HFF-Myc (cell line): Measurements from ENCODE around the gene AGAP2.

Experiments
- DNase-seq: peaks from one replicate; pipeline ENCODE4 v3.0.0-alpha.2; 2011; ENCODE audit warnings: low read depth; ENCODE audit errors: extremely low read depth
- H3K4me3 ChIP-seq: replicated peaks from 2 replicates; pipeline ENCODE4 v1.5.1; 2011; ENCODE audit warnings: low read depth, mild to moderate bottlenecking, control low read depth, low read length
- TF ChIP-seq, protein P1 (sequence below): IDR thresholded peaks from 2 replicates; pipeline ENCODE4 v1.5.1; 2012; ENCODE audit warnings: mild to moderate bottlenecking, low read depth, low read length, control low read depth; ENCODE audit errors: missing control alignments

AGAP2 gene

DNA sequence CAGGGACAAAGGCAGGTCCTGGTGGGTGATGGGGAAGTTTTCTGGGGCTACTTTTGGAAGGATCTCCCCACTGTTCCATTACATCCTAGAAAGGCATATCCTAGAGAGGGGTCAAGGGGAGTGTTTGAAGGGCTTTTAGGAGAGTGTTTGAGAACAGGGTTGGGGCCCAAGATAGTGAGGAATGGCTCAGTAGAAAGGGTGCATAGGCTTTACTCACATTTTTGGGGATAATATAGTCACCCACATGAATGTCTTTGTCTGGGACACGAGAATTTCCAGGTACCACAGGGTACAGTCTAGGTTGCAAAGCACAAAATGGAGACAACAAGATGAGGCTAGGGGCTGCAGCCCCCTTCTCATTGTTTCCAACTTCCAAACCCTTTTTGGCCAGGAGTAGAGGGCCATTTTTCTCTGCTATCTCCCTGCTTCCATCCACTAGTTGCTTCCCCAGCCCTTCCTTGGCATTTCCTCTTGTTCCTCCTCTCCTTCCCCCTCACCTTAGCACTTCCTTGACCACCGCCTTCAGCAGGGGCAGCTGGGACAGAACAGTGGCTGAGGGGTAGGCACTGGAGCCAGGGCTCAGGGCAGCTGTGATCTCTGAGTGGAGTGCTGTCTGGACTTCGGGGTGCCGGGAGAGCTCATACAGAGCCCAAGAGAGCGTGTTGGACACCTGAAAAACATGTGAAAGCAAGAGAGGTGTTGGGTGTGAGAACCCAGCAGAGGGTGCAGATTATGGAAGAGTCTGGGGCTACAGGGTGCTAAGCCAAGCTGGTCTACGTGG lies 25.5 kb upstream of the AGAP2 start:
- TF ChIP-seq, protein P1, sequence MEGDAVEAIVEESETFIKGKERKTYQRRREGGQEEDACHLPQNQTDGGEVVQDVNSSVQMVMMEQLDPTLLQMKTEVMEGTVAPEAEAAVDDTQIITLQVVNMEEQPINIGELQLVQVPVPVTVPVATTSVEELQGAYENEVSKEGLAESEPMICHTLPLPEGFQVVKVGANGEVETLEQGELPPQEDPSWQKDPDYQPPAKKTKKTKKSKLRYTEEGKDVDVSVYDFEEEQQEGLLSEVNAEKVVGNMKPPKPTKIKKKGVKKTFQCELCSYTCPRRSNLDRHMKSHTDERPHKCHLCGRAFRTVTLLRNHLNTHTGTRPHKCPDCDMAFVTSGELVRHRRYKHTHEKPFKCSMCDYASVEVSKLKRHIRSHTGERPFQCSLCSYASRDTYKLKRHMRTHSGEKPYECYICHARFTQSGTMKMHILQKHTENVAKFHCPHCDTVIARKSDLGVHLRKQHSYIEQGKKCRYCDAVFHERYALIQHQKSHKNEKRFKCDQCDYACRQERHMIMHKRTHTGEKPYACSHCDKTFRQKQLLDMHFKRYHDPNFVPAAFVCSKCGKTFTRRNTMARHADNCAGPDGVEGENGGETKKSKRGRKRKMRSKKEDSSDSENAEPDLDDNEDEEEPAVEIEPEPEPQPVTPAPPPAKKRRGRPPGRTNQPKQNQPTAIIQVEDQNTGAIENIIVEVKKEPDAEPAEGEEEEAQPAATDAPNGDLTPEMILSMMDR: no peak
- no peak for DNase-seq
- no peak overlapping the region for H3K4me3 ChIP-seq

DNA sequence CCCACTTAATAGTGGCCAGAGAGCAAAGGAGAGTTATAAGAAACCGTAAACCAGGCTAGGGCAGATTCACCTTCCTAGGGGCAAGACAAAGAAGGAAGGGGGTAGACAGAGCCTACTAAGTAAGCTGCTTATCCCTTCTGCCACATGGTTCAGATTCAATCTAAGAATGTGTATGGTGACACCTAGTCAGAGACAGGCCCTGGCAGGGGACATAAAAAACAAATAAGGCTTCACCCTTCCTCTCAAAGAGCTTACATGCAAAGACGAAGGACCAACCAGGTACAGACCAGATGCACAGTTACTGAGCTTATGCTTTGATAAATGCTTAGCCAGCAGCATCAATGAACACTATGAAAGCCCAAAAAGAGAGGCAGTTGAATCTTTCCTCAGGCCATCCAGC lies 23.9 kb upstream of the AGAP2 start:
- TF ChIP-seq, protein P1: no peak
- no peak for DNase-seq
- no peak overlapping the region for H3K4me3 ChIP-seq

DNA sequence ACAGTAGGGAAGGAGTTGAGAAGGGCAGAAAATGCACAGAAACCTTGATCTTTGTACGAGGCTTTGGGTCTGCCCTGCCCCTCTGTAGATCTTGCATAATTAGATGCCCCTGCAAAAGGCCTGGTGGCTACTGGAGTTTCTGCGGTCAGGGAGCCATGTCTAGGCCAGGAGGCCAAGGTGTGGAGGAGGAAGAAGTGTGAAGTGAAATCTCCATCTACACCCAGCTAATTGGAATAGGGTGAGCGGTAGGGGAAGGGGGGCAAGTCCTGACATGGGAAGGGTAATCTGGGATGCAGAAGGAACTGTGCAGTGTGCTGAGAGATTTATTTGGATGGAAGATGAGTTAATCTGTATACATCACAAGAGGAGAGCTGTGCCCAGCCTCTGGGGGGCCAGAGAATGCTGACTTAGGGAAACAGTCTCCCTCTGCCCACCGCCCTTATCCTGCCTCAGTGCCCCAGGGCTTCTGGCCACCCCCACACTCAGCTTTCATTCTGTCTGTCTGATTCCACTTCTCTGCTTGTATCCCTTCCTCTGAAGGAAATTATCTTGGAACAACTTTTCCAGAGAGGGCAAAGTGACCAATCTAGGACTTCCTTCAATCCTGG lies 23.0 kb upstream of the AGAP2 start:
- no peak overlapping the region for H3K4me3 ChIP-seq
- TF ChIP-seq, protein P1: no peak
- DNase-seq: no peak

DNA sequence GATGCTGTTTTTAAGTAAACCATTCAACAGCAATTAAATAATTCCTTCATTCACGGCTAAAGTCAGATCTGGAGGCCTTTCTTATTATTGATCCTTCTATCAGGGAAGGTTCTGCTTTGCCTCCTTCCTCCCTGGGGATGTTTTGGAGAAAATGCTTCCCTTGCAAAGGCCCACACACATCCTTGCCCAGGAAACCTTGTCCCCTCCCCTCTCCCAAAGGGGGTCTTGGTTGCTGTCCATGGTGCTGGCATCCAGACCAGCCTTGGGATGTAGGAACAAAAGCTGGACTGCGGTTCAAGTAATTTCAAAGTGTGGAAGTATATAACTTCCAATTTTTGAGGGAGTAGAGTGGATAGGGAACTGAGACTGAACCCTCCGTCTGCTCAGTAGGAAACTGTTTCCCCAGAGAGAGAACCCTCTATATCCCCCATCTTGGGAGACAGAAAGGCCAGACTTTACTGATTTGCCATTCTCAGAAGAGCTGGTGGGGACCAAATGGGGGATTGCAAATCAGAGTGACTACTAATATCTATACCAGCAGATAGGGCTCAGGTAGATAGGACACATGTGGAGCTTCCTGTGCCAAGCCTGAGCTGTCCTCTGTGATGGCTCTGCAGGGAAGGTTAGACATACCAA lies 21.9 kb upstream of the AGAP2 start:
- TF ChIP-seq, protein P1: no peak
- H3K4me3 ChIP-seq: no peak overlapping the region
- DNase-seq: no peak

DNA sequence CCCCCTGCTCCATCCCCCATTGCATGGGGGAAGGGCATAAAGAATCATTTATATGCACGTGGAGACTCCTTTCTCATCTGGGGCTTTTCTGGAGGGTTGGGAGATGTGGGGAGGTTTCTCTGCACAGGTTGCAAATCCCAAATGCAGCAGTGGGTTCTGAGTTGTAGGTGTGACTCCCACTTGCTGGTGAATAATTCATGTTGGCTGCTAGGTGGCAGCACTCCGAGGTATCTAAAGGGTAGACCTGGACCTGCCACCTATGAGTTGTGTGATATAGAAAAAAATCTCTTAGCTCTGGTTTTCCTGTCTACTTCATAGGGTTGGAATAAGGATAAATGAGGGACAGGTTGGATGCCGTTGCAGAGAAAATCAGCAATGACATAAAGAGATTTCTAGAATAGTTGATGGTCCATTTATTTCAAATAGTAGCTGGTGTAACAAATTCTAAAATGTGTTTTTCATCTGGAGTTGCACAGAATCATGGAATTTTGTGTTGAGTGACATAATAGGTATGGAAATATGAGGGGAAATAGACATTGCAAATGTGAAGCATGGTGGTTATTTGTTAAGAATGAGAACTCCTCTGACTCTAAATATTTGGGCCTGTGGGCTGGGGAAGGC lies 20.9 kb upstream of the AGAP2 start:
- no peak for DNase-seq
- H3K4me3 ChIP-seq: no peak overlapping the region
- TF ChIP-seq, protein P1: peak; percentile 42

DNA sequence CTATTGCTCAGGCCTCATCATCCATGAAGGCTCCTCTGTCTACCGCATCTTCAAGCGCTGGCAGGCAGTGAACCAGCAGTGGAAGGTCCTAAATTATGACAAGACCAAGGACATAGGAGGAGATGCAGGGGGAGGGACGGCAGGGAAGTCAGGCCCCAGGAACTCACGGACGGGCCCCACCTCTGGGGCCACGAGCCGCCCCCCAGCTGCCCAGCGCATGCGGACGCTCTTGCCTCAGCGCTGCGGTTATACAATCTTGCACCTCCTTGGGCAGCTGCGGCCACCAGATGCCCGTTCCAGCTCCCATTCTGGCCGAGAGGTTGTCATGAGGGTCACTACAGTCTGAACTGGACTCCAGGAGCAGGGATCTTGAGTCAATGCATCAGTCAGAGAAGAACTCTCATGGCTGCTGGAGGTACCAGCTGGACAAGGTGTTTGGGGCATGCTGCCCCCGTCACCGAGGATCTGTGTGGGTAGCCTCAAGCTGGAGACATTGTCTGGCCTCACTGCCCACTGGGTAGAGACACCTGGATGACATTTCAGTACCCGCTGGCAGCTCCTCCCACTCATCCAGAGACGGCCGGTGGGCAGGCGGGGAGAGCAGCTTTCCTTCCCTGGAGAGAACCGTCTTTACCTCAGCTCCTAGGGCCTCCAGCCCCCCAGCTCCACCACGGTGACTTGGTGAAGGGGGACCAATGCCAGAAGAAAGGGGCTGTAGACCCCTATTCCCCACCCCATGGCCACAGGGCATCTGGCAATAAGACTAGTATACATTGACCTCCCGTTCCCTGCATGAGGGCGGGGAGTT lies 20.2 kb upstream of the AGAP2 start:
- no peak for DNase-seq
- H3K4me3 ChIP-seq: no peak overlapping the region
- TF ChIP-seq, protein P1: no peak
